Stimulated activated CD8-positive, alpha-beta memory T cell treated with anti-CD3 and anti-CD28 coated beads, Interleukin-4, amount 100 ng/mL, for 24 hours (primary cell): ENCODE results near the gene DOC2B.
"Not testable (repeated sequence)": the region's sequence is repeated elsewhere in the genome, so short reads cannot be mapped to it uniquely, and the experiment has no call there.

Source experiments
- DNase-seq: peaks from one replicate; pipeline ENCODE4 v3.0.0-alpha.2; 2020; ENCODE audit warnings: low read depth

Gene DOC2B

GRCh38 chr17:144936-145670 is 36.3 kb downstream of the DOC2B start:
- DNase-seq = no peak

GRCh38 chr17:143785-144281 is 37.6 kb downstream of the DOC2B start:
- peak; percentile 79 for DNase-seq

GRCh38 chr17:142876-143784 is 38.3 kb downstream of the DOC2B start:
- no peak for DNase-seq

- DNase-seq = peak; percentile 25
Observed at GRCh38 chr17:142102-142661, 39.3 kb downstream of the DOC2B start.

DNA sequence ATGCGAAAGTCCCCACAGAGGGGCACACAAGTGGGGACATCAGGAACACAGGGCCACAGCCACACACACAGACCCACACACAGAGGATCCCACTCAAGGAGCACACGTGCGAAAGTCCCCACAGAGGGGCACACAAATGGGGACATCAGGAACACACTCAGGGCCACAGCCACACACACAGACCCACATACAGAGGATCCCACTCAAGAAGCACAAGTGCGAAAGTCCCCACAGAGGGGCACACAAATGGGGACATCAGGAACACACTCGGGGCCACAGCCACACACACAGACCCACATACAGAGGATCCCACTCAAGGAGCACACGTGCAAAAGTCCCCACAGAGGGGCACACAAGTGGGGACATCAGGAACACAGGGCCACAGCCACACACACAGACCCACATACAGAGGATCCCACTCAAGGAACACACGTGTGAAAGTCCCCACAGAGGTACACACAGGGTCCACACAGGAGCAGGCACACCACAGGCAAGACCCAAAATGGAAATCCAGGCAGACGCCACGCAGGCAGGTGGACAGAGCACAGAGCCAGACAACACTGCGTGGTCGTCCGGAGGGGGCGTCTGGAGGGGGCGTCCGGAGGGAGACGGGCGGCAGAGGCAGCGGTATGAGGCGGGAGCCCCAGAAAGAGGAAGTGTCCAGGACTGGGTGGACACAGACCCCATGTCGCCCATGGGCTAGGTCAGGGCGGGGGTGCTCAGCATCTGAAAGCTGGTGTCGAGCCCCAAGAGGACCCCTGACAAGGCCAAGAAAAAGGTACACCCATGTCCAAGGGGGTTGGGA is 41.8 kb downstream of the DOC2B start:
- DNase-seq = not testable (repeated sequence)

GRCh38 chr17:137166-137807 is 44.2 kb downstream of the DOC2B start, which contains the start of gene SCGB1C2:
SCGB1C2 (plus strand) TSS chr17:137569; CDS start chr17:137591, 22 bp downstream.
- DNase-seq = not testable (repeated sequence)

DNA sequence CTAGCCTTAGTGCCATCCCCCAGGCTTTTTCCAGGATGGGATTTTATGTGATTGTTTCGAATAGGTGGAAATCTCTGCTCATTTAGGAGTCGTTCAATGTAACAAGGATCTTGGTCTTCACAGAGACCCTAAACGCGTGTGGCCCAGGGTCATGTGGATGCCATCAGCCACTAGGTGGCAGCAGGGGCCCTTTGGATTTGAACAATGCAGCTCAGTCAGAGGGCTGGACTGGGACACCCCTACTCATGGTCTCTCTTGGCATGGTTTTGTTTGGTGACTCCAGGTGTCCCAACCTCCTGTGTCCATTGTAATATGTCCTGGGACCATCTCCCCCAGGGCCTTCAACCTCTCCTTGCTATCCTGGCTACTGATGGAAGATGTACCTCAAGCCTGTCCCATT is 44.9 kb downstream of the DOC2B start:
- DNase-seq = peak; percentile 53

GRCh38 chr17:135895-136294 is 45.6 kb downstream of the DOC2B start:
- not testable (repeated sequence) for DNase-seq

DNA sequence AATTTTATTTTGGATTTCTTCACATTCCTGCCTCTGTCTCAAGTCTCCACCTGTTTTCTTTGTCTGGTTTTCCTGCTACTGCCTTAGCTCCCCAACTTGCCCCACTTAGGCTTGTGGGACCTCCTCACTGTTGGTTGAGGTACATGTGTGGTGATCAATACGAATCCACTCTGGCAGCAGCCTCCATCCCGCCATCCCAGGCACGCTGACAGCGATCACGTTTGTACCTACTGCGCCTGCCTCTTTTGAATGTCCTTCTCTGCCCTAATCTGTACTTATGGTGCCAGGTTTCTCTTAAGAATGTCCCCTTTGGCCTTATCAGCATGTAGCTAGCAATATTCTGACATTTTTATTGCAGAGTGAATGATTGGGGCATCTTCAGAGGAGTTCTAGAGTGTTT is 46.4 kb downstream of the DOC2B start:
- DNase-seq = not testable (repeated sequence)

DNA sequence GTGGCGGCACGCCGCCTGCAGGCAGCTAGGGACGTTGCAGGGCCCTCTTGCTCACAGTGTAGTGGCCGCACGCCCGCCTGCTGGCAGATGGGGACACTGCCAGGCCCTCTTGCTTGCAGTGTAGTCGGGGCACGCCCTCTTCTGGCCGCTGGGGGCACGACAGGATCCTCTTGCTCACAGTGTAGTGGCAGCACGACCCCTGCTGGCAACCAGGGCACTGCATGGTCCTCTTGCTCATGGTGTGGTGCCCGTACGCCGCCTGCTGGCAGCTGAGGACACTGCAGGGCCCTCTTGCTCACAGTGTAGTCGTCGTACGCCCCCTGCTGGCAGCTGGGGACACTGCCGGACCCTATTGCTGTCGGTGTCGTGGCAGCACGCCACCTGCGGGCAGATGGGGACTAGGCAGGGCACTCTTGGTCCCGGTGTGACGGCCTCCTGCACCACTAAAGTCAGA is 47.1 kb downstream of the DOC2B start:
- DNase-seq = not testable (repeated sequence)

DNA sequence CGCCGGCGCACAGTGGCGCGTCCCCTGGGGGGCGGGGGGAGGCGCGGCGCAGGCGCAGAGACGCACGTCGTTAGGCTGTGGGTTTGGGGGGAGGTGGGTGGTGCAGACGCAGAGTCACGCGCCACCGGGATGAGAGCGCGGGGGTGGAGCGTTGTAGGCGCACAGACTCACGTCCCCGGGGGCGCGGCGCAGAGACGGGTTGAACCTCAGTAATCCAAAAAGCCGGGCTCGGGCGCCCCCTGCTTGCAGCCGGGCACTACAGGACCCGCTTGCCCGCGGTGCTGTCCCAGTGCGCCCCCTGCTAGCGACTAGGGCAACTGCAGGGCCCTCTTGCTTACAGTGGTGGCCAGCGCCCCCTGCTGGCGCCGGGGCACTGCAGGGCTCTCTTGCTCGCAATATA is 47.5 kb downstream of the DOC2B start:
- not testable (repeated sequence) for DNase-seq

GRCh38 chr17:118339-118917 is 63.0 kb downstream of the DOC2B start:
- not testable (repeated sequence) for DNase-seq

DNA sequence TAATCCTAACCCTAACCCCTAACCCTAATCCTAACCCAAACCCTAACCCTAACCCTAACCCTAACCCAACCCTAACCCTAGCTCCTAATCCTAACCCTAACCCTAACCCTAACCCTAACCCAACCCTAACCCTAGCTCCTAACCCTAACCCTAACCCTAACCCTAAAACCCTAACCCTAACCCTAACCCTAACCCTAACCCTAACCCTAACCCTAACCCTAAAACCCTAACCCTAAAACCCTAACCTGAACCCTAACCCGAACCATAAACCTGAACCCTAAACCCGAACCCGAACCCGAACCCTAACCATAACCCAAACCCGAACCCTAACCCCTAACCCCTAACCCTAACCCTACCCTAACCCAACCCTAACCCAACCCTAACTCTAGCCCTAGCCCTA is 68.3 kb downstream of the DOC2B start:
- DNase-seq = not testable (repeated sequence)
